NCI-H2107 (cell line): ENCODE measurements around the gene SOX21.

Experiments used
- DNase-seq: peaks from one replicate; lab custom pipeline; 2025; lab: John Stamatoyannopoulos, UW

SOX21 gene

GRCh38 chr13:94679614-94680013 lies 32.7 kb downstream of the SOX21 start:
- DNase-seq = no peak

GRCh38 chr13:94678845-94679244 lies 33.5 kb downstream of the SOX21 start:
- DNase-seq = no peak

DNA sequence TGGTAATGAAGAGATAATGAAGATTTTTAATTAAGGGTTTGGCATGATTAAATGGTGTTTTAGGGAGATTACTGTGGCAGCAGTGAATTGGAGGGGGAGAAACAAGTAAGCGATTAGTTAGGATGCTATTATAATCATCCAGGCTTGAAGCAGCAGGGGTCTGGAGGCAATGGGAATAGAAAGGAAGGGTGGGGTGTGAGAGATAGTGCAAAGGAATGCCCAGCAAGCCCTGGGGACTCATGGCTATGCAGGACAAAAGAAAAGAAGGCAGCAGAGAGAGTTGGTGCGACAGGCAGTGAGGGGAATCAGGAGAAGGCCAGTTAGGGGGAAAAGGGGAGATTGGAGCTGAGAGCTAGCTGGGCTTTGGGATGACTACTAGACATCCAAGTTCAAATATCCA lies 34.5 kb downstream of the SOX21 start:
- no peak for DNase-seq

- DNase-seq = peak; percentile 22
These were observed 37.6 kb downstream of the SOX21 start for GRCh38 chr13:94674609-94675348.

DNA sequence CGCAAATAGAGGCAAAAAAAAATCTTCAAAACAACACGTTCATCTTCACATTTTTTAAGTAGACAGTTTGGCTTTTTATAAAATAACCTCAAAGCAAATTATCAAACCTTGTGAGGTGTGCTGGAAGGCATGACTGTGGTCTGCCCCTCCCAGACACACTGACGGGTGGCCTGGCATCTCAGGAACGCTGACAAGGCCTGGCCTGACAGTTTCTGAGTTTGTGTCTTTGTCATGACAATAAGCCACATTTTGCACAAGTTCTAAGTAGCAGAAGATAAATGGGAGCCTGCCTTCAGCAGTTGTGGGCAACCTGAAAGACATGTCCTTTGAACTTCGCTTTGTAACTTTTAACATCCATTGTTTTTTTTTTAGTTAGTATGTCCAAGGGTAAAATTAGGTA lies 38.5 kb downstream of the SOX21 start:
- DNase-seq = no peak

DNA sequence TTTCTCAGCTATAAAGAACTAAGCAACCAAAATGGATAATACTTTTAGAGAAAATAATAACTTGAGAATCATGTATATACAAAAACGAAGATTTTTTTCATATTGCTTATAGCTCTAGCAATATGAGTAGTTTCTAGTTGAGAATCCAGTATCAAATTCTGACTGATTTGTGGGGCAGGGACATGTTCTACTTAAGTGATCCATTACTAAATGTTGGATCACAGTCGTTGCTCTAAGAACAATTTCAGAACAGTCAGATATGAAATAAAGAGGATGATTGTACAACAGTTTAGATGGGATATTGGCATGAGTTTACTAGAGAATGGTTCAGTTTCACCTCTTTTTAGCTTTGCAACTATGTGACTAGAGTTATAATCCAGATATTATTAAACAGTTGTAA lies 39.9 kb downstream of the SOX21 start:
- no peak for DNase-seq

DNA sequence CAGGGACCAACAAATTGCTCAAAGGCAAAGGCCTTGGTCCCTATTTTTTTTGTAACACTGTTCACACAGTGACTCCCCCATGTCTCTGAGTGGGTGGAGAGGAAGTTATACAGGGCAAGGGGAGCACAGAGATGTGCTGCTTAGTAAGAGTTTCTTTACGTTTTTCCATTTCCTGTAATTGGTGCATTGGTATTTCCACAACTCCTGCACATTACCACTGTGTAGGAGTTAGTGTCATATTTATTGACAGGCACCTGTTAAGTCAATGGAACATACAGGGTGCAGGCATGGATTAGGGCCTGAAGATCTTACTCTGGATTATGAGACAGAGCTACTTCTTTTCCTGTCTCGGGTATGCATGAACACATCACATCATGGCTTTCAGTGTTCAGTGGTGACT lies 45.2 kb downstream of the SOX21 start:
- no peak for DNase-seq

- DNase-seq = no peak
These were observed 46.3 kb downstream of the SOX21 start for GRCh38 chr13:94666065-94666464.

DNA sequence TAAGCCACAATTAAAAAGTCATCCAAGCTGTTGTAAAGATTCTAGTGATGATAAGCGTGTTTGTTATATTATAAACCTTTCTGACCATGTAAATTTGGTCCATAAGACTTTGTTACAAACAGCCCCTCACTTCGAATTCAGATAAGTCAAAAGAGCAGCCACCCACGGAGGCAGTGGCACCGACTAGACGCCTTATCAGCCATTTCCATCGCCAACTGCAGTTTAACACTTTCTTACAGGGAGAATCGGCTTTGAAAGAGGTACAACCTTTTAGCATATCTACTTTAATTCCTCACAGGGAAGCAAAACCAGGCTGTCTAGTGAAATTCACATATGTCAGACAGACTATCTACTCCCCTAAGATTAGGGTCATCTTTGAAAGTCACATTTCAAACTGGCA lies 47.5 kb downstream of the SOX21 start:
- DNase-seq = no peak

GRCh38 chr13:94662274-94662945 lies 49.9 kb downstream of the SOX21 start:
- no peak for DNase-seq

- no peak for DNase-seq
These were observed 50.9 kb downstream of the SOX21 start for GRCh38 chr13:94661406-94661805.

GRCh38 chr13:94660695-94661326 lies 51.5 kb downstream of the SOX21 start:
- DNase-seq = no peak
